ENCODE measurements around the gene PREX1.

DNA sequence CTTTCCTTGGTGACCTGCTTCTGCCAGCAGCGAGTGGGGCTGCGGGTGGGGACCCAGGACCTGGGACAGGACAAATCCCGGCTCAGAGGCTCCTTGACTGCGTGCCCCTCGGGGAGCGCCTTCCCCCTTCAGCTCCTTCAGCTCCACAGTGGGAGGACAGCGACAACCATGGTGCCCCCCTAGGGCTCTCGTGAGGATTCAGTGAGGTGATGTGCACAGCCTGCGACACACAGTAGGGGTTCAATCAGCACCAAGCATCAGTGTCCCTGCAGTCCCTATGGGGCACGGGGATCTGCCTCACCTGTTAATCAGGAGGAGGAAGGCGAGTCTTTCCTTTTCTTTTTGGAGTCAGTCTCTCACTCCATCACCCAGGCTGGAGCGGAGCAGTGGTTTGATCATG, 209.2 kb downstream of the PREX1 start:
- TF ChIP-seq, protein P1, sequence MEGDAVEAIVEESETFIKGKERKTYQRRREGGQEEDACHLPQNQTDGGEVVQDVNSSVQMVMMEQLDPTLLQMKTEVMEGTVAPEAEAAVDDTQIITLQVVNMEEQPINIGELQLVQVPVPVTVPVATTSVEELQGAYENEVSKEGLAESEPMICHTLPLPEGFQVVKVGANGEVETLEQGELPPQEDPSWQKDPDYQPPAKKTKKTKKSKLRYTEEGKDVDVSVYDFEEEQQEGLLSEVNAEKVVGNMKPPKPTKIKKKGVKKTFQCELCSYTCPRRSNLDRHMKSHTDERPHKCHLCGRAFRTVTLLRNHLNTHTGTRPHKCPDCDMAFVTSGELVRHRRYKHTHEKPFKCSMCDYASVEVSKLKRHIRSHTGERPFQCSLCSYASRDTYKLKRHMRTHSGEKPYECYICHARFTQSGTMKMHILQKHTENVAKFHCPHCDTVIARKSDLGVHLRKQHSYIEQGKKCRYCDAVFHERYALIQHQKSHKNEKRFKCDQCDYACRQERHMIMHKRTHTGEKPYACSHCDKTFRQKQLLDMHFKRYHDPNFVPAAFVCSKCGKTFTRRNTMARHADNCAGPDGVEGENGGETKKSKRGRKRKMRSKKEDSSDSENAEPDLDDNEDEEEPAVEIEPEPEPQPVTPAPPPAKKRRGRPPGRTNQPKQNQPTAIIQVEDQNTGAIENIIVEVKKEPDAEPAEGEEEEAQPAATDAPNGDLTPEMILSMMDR (IDR thresholded peaks at IDR 0.05; ENCODE audit: low read depth, low read length) = no peak
- TF ChIP-seq POLR2A (IDR thresholded peaks at IDR 0.05; ENCODE audit: extremely low read depth, insufficient read length) = no peak
- TF ChIP-seq, protein P2, sequence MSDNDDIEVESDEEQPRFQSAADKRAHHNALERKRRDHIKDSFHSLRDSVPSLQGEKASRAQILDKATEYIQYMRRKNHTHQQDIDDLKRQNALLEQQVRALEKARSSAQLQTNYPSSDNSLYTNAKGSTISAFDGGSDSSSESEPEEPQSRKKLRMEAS (IDR thresholded peaks at IDR 0.05; ENCODE audit: low read depth, low read length) = no peak
